GM23248 (cell line): ENCODE measurements around the gene DLG1.

Experiments
- EZH2 ChIP-seq: fragments of 200-600 bp; sonication (generic); IDR thresholded peaks from 2 replicates; pipeline ENCODE4 v1.6.1; 2018; ENCODE audit warnings: antibody characterized with exemption, mild to moderate bottlenecking; ENCODE audit not compliant: insufficient read depth, poor library complexity, severe bottlenecking
- EZH2phosphoT487 ChIP-seq: fragments of 200-600 bp; sonication (generic); IDR thresholded peaks from 2 replicates; pipeline ENCODE4 v1.6.1; 2018; ENCODE audit warnings: antibody characterized with exemption, moderate library complexity, mild to moderate bottlenecking, low read depth; ENCODE audit not compliant: insufficient read depth

DNA sequence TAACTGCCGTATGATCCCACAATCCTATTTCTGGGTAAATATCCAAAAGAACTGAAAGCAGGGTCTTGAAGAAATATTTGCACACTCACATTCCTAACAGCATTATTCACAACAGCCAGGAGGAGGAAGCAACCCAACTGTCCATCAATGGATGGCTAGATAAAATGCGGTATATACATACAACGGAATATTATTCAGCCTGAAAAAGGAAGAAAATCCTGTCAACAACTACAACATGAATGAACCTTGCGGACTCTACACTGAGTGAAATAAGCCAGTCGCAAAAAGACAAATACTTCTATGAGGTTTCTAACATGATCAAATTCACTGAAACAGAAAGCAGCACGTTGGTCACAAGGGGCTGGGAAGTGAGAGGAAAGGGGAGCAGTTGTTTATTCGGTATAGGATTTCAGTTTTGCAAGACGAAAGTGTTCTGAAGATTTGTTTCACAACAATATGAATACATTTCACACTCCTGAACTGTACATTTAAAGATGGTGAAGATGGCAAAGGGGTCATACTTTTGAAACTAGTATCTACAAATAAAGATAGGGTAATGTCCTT lies 6.2 kb downstream of the DLG1 start:
- TF ChIP-seq EZH2 (no peak), EZH2phosphoT487 (no peak)
